Progenitor cell of endocrine pancreas (in vitro differentiated cells): ENCODE measurements around the gene CYBRD1. TPM values are rescaled to one million over a fixed set of nuclear protein-coding genes. Genes with fewer than 3 reads are reported as not detected.

ENCODE experiments used
- DNase-seq: peaks from one replicate; pipeline ENCODE4 v3.0.0; 2021; ENCODE audit warnings: low spot score; ENCODE audit not compliant: unreplicated experiment
- H3K27ac Mint-ChIP-seq: 2 replicates; pipeline ENCODE4 v1.8.0; 2021; ENCODE audit warnings: mild to moderate bottlenecking, moderate library complexity, mixed read lengths
- H3K27me3 Mint-ChIP-seq: 2 replicates; pipeline ENCODE4 v1.8.0; 2021; ENCODE audit warnings: mixed read lengths
- H3K36me3 Mint-ChIP-seq: 2 replicates; pipeline ENCODE4 v1.8.0; 2022; ENCODE audit warnings: mixed read lengths; ENCODE audit not compliant: insufficient read depth
- H3K4me1 Mint-ChIP-seq: 2 replicates; pipeline ENCODE4 v1.8.0; 2021; ENCODE audit warnings: low read depth, mixed read lengths
- H3K4me3 Mint-ChIP-seq: 2 replicates; pipeline ENCODE4 v1.8.0; 2021; ENCODE audit warnings: low read depth, mild to moderate bottlenecking, moderate library complexity, mixed read lengths
- H3K9me3 Mint-ChIP-seq: 2 replicates; pipeline ENCODE4 v1.8.0; 2021; ENCODE audit warnings: low read depth, mixed read lengths
- total RNA-seq: library from RNA; stranded (reverse); gene quantifications from 2 replicates; pipeline ENCODE4 v1.2.1, GENCODE V29; 2021
- TF ChIP-seq, protein P1 (sequence below): fragments of 200-600 bp; sonication (generic); IDR thresholded peaks from one replicate; pipeline ENCODE4 v1.5.0; 2021; ENCODE audit warnings: antibody characterized with exemption, mild to moderate bottlenecking; ENCODE audit not compliant: unreplicated experiment

Gene CYBRD1
- total RNA-seq, 1 donor from 2014 or later: 2.3 TPM

DNA sequence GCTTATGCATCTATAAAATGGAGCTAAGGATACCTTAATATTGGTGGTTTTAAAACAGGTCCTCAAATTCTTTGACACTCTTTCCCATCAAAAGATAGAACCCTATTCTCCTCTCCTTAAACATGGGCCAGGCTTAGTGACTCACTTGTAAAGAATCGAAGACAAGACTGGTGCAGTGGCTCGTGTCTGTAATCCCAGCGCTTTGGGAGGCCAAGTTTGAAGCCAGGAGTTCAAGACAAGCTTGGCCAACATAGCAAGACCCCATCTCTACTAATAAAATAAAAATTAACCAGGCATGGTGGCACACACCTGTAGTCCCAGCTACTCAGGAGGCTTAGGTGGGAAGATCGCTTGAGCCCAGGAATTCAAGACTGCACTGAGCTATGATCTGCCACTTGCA lies 44.5 kb downstream of the CYBRD1 start:
- Mint-ChIP-seq H3K27ac (no peak overlapping the region), H3K9me3 (no peaks in the 10 kb centered on the region), H3K27me3 (peaks cover 7% of the 10 kb centered on the region), H3K4me1 (no peaks in the 10 kb centered on the region), H3K4me3 (no peak overlapping the region), H3K36me3 (no peaks in the 10 kb centered on the region)
- TF ChIP-seq, protein P1, sequence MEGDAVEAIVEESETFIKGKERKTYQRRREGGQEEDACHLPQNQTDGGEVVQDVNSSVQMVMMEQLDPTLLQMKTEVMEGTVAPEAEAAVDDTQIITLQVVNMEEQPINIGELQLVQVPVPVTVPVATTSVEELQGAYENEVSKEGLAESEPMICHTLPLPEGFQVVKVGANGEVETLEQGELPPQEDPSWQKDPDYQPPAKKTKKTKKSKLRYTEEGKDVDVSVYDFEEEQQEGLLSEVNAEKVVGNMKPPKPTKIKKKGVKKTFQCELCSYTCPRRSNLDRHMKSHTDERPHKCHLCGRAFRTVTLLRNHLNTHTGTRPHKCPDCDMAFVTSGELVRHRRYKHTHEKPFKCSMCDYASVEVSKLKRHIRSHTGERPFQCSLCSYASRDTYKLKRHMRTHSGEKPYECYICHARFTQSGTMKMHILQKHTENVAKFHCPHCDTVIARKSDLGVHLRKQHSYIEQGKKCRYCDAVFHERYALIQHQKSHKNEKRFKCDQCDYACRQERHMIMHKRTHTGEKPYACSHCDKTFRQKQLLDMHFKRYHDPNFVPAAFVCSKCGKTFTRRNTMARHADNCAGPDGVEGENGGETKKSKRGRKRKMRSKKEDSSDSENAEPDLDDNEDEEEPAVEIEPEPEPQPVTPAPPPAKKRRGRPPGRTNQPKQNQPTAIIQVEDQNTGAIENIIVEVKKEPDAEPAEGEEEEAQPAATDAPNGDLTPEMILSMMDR: no peak
- DNase-seq: no peak

DNA sequence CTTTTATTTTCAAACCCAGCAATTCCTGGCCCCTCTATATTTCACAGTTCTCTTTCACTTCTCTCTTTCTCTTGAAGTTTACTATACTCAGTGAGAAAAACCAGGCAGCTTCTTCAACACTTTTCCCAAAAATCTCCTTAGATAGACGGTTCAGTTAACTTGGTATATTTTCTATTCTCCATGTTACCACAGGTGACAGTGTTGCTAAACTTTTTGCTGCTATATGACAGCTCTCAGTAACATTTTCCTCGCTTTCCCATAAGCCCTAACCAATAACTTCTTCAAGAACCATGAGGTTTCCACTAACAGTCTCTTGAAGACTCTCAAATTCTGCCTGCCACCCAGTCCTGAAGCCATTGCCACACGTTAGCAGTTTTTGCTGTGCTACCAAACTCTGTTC lies 45.8 kb downstream of the CYBRD1 start:
- H3K27me3 Mint-ChIP-seq: peaks cover 16% of the 10 kb centered on the region
- DNase-seq: no peak
- no peaks in the 10 kb centered on the region for H3K36me3 Mint-ChIP-seq
- no peak overlapping the region for H3K4me3 Mint-ChIP-seq
- TF ChIP-seq, protein P1: peak; percentile 27
- no peak overlapping the region for H3K27ac Mint-ChIP-seq
- H3K9me3 Mint-ChIP-seq: no peaks in the 10 kb centered on the region
- H3K4me1 Mint-ChIP-seq: no peaks in the 10 kb centered on the region

DNA sequence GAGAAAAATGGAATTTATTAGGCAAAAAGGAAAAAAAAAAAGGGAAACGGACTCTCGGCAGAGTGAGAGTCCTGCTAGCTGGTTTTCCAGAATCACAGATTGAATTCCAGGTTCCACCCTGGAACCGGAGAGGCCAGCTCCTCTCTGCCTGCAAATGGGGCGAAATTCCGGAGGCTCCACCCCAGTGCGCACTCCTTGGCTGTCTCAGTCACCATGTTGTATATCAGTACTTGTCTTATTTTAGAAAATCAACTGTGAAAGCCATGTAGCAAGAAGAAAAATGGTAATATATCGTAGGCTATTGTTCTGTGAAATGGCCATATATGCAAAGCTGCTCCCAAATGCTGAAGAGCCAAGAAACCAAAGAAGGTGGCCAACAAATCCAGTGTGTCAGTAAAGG lies 49.4 kb downstream of the CYBRD1 start:
- TF ChIP-seq, protein P1: no peak
- H3K36me3 Mint-ChIP-seq: no peaks in the 10 kb centered on the region
- DNase-seq: no peak
- no peak overlapping the region for H3K4me3 Mint-ChIP-seq
- H3K4me1 Mint-ChIP-seq: peaks cover 3% of the 10 kb centered on the region
- no peak overlapping the region for H3K27ac Mint-ChIP-seq
- H3K9me3 Mint-ChIP-seq: no peaks in the 10 kb centered on the region
- peaks cover 24% of the 10 kb centered on the region for H3K27me3 Mint-ChIP-seq

DNA sequence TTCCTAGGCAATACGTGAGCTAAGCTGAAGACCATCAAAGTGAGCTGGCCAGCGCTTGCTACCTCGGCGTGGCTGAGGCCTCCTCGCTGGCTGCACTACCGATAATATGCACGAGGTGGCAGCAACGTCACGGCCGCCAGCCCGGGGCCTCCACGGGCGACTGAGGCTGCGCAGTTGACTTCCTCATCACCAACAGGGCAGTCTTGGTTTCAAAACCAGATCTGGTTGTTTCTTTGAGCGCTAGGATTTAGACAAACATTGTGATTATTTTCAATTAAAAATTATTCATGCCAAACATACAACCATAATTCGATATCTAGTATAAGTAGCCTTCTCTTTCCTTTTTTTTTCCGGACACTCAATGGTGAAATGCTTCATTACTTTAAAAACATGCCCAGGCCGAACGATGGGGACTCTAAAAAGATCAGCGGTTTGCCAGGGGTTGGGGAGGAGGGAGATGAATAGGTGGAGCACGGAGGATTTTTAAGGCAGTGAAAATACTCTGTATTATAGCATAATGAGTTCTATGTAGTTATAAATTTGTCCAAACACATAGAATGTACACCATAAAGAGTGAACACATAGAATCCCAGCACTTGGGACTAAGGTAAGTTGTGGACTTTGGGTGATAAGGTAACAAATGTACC lies 52.0 kb downstream of the CYBRD1 start:
- Mint-ChIP-seq H3K4me3 (no peak overlapping the region), H3K4me1 (peaks cover 3% of the 10 kb centered on the region), H3K27ac (no peak overlapping the region), H3K27me3 (peaks cover 24% of the 10 kb centered on the region), H3K36me3 (no peaks in the 10 kb centered on the region), H3K9me3 (no peaks in the 10 kb centered on the region)
- peak; percentile 81 for DNase-seq
- TF ChIP-seq, protein P1: peak; percentile 95

DNA sequence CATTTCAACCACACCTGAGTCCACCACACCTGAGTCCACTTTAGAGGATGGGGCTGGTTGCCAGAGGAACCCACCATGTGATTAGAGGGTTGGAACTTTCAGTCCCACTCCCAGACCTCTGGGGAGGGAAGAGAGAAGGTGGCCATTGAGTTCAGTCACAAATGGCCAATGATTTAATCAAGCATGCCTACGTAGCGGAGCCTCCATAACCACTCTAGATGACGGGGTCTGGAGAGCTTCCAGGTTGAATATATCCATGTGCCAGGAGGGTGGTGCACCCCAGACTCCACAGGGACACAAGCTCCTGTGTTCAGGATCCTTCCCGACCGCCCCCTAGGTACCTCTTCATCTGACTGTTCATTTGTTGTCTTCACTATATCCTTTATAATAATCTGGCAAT lies 53.3 kb downstream of the CYBRD1 start:
- no peak overlapping the region for H3K27ac Mint-ChIP-seq
- H3K4me3 Mint-ChIP-seq: no peak overlapping the region
- H3K4me1 Mint-ChIP-seq: peaks cover 3% of the 10 kb centered on the region
- DNase-seq: no peak
- no peaks in the 10 kb centered on the region for H3K9me3 Mint-ChIP-seq
- H3K27me3 Mint-ChIP-seq: peaks cover 21% of the 10 kb centered on the region
- TF ChIP-seq, protein P1: no peak
- no peaks in the 10 kb centered on the region for H3K36me3 Mint-ChIP-seq
